ENCODE data around the gene EPHB3. TPM values are rescaled to one million over a fixed set of nuclear protein-coding genes. Genes with fewer than 3 reads are reported as not detected.

EPHB3 gene
- total and polyA plus RNA-seq, 7 donors = 1.6 to 20.2 (median 1.9) TPM

GRCh38 chr3:184576457-184577240 is 15.1 kb downstream of the EPHB3 start:
- 54 to 83% methylated on average over 25 of the region's 25 CpGs for WGBS, 2 donors
- H3K4me3 ChIP-seq = no peak overlapping the region
- peaks cover 0 to 21% (median 17%) of the 10 kb centered on the region in 4 donors for H3K4me1 ChIP-seq
- intact Hi-C loops (cut with DNase I) = no loop called here
- H3K36me3 ChIP-seq = peaks cover 0 to 59% (median 24%) of the 10 kb centered on the region in 4 donors
- H3K27me3 ChIP-seq = no peaks in the 10 kb centered on the region
- no peak for DNase-seq
- no peaks in the 10 kb centered on the region for H3K9me3 ChIP-seq
- TF ChIP-seq POLR2AphosphoS5 (IDR thresholded peaks at IDR 0.05) (no peak), EP300 (IDR thresholded peaks at IDR 0.05) (no peak), CTCF (IDR thresholded peaks at IDR 0.05) (no peak), POLR2A (IDR thresholded peaks at IDR 0.05) (no peak)
- no peak overlapping the region for H3K27ac ChIP-seq

GRCh38 chr3:184577546-184577945 is 16.0 kb downstream of the EPHB3 start:
- DNase-seq = no peak
- no peak overlapping the region for H3K4me3 ChIP-seq
- peaks cover 0 to 30% (median 26%) of the 10 kb centered on the region in 4 donors for H3K4me1 ChIP-seq
- H3K27me3 ChIP-seq = no peaks in the 10 kb centered on the region
- WGBS, 2 donors = 82 to 91% methylated on average over 15 of the region's 15 CpGs
- no peaks in the 10 kb centered on the region for H3K9me3 ChIP-seq
- intact Hi-C loops (cut with DNase I) = no loop called here
- TF ChIP-seq POLR2A (IDR thresholded peaks at IDR 0.05) (no peak), POLR2AphosphoS5 (IDR thresholded peaks at IDR 0.05) (no peak), EP300 (IDR thresholded peaks at IDR 0.05) (no peak), CTCF (IDR thresholded peaks at IDR 0.05) (no peak)
- H3K27ac ChIP-seq = no peak overlapping the region
- peaks cover 0 to 56% (median 24%) of the 10 kb centered on the region in 4 donors for H3K36me3 ChIP-seq

GRCh38 chr3:184578218-184578617 is 16.6 kb downstream of the EPHB3 start:
- Histone ChIP-seq H3K27ac (no peak overlapping the region), H3K27me3 (no peaks in the 10 kb centered on the region), H3K36me3 (peaks cover 0 to 51% (median 21%) of the 10 kb centered on the region in 4 donors), H3K4me1 (peaks cover 0 to 36% (median 28%) of the 10 kb centered on the region in 4 donors), H3K9me3 (no peaks in the 10 kb centered on the region), H3K4me3 (no peak overlapping the region)
- WGBS, 2 donors = 63 to 86% methylated on average over 7 of the region's 7 CpGs
- intact Hi-C loops (cut with DNase I) = no loop called here
- no peak for DNase-seq
- TF ChIP-seq EP300 (IDR thresholded peaks at IDR 0.05) (no peak), POLR2AphosphoS5 (IDR thresholded peaks at IDR 0.05) (no peak), CTCF (IDR thresholded peaks at IDR 0.05) (no peak)

- Histone ChIP-seq H3K27ac (no peak overlapping the region), H3K27me3 (no peaks in the 10 kb centered on the region), H3K4me3 (no peak overlapping the region), H3K36me3 (peaks cover 0 to 51% (median 20%) of the 10 kb centered on the region in 4 donors), H3K9me3 (no peaks in the 10 kb centered on the region), H3K4me1 (peaks cover 0 to 36% (median 27%) of the 10 kb centered on the region in 4 donors)
- 35 to 76% methylated on average over 7 of the region's 7 CpGs for WGBS, 2 donors
- TF ChIP-seq POLR2A (IDR thresholded peaks at IDR 0.05) (no peak), POLR2AphosphoS5 (IDR thresholded peaks at IDR 0.05) (no peak), CTCF (IDR thresholded peaks at IDR 0.05) (no peak), EP300 (IDR thresholded peaks at IDR 0.05) (no peak)
- DNase-seq = no peak
- intact Hi-C loops (cut with DNase I) = no loop called here
Observed at GRCh38 chr3:184578822-184579221, 17.2 kb downstream of the EPHB3 start.

All from sigmoid colon (tissue), 7 donors.